Adipocyte (in vitro differentiated cells): Measurements from ENCODE around the gene TMEM184B.

Experiments
- DNase-seq: peaks from one replicate; pipeline ENCODE4 v3.0.0-alpha.2; 2015; ENCODE audit warnings: low read depth
- H3K27me3 ChIP-seq: replicated peaks from 2 replicates; pipeline ENCODE4 v1.7.0; 2013; ENCODE audit warnings: mild to moderate bottlenecking, low read length, moderate library complexity; ENCODE audit not compliant: control insufficient read depth, insufficient read depth
- H3K36me3 ChIP-seq: 2 replicates; pipeline ENCODE4 v1.7.0; 2013; ENCODE audit warnings: low read length, mild to moderate bottlenecking, moderate library complexity; ENCODE audit not compliant: control insufficient read depth, insufficient read depth, severe bottlenecking
- H3K4me1 ChIP-seq: 2 replicates; pipeline ENCODE4 v1.7.0; 2013; ENCODE audit warnings: mild to moderate bottlenecking, low read length, moderate library complexity; ENCODE audit not compliant: control insufficient read depth, insufficient read depth
- H3K4me3 ChIP-seq: 2 replicates; pipeline ENCODE4 v1.7.0; 2013; ENCODE audit warnings: mild to moderate bottlenecking, low read length, moderate library complexity
- H3K9ac ChIP-seq: 2 replicates; pipeline ENCODE4 v1.7.0; 2013; ENCODE audit warnings: mild to moderate bottlenecking, low read length, moderate library complexity
- H3K9me3 ChIP-seq: 2 replicates; pipeline ENCODE4 v1.7.0; 2013; ENCODE audit warnings: mild to moderate bottlenecking, low read length, moderate library complexity; ENCODE audit not compliant: control insufficient read depth

TMEM184B gene

DNA sequence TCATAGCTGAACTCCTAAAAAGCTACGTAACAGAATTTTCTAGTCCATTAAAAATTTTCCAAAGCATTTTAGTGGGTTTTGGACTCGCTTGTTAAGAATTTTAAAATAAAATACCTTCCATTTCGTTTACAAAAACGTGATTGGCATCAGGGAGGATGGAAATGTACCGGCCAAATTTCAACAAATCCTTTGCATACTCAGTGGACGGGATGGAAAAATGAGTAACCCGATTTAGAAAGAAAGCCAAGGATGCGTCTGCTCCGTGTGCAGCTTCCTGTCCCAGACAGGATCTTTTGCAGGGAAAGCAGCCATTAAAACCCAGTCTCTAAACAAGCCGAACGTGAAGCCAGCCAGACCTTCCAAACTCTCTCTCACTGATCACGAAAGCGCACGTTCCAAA, 15.6 kb downstream of the TMEM184B start:
- Histone ChIP-seq H3K4me3 (peak overlapping the region; percentile 75), H3K36me3 (no peaks in the 10 kb centered on the region), H3K9ac (peak overlapping the region; percentile 86), H3K9me3 (no peaks in the 10 kb centered on the region), H3K27me3 (no peaks in the 10 kb centered on the region), H3K4me1 (peaks cover 43% of the 10 kb centered on the region)
- DNase-seq = peak; percentile 83

DNA sequence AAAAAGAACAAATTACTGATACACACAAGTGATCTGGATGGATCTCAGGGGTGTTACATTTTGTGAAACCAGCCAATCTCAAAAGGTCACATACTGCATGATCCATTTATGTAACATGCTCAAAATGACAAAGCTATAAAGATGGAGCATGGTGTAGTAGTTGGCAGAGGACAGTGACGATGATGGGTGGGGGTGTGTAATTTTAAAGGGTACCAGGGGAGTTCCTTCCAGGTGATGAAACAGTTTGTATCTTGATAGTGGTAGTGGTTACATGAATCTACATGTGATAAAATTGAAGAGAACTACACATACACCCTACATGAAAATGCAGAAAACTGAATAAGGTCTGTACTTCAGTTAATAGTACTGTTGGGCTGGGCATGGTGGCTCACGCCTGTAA, 17.1 kb downstream of the TMEM184B start:
- no peaks in the 10 kb centered on the region for H3K9me3 ChIP-seq
- no peaks in the 10 kb centered on the region for H3K36me3 ChIP-seq
- peaks cover 35% of the 10 kb centered on the region for H3K4me1 ChIP-seq
- H3K9ac ChIP-seq = no peak overlapping the region
- no peak overlapping the region for H3K4me3 ChIP-seq
- H3K27me3 ChIP-seq = no peaks in the 10 kb centered on the region
- DNase-seq = no peak

DNA sequence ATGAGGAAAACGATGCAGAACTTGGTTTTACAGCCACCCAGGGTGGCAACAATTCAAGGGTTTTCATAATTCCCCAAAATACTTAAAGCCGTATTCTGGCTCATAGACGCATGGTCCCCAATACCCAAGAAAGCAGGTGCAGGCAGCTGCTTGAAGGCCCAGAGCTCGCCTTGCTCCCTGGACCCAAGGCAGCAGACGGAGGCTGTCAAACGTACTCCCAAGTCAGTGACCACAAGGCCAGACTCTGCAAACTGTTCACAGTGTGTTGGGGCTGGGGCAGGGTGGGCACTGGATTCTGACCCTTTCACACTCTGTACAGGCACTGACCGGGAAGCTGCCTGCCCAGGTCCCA, 21.5 kb downstream of the TMEM184B start:
- no peak overlapping the region for H3K4me3 ChIP-seq
- peaks cover 32% of the 10 kb centered on the region for H3K4me1 ChIP-seq
- H3K36me3 ChIP-seq = peaks cover 12% of the 10 kb centered on the region
- no peak overlapping the region for H3K9ac ChIP-seq
- no peaks in the 10 kb centered on the region for H3K9me3 ChIP-seq
- DNase-seq = no peak
- H3K27me3 ChIP-seq = no peaks in the 10 kb centered on the region

DNA sequence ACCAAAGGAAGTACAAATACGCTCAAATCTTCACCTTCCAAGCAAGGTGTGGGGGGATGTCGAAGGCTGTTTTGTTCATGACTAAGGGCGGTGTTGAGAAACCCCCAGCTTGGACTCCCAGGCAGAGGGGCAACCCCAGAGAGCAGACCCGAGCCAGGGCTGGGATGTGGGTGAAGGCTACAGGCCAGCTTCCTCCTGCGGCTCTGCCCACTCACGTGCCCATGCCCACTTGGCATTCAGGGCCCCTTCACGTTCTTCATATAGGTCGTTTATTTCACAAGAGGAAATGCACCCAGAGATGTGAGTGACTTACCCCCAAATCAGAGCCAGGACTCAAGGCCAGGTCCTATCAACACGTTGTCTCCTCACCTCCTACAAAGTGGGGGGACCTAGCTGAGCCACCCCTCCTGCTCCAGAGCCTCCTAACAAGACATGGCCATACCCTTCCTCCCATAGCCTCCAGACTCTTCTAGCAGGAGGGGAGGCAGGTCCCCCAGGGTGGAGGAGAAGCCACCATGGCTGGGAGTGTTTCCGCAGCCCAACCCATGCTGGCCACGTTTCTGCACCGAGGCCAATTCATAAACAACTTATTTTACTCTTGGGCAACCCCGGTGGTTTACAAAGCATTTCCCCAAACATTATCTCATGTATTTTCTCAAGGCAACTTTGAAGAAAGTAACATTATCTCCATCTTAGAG, 22.0 kb downstream of the TMEM184B start:
- Histone ChIP-seq H3K9me3 (no peaks in the 10 kb centered on the region), H3K9ac (no peak overlapping the region), H3K4me1 (peaks cover 35% of the 10 kb centered on the region), H3K4me3 (no peak overlapping the region), H3K36me3 (peaks cover 18% of the 10 kb centered on the region), H3K27me3 (no peaks in the 10 kb centered on the region)
- DNase-seq = no peak

DNA sequence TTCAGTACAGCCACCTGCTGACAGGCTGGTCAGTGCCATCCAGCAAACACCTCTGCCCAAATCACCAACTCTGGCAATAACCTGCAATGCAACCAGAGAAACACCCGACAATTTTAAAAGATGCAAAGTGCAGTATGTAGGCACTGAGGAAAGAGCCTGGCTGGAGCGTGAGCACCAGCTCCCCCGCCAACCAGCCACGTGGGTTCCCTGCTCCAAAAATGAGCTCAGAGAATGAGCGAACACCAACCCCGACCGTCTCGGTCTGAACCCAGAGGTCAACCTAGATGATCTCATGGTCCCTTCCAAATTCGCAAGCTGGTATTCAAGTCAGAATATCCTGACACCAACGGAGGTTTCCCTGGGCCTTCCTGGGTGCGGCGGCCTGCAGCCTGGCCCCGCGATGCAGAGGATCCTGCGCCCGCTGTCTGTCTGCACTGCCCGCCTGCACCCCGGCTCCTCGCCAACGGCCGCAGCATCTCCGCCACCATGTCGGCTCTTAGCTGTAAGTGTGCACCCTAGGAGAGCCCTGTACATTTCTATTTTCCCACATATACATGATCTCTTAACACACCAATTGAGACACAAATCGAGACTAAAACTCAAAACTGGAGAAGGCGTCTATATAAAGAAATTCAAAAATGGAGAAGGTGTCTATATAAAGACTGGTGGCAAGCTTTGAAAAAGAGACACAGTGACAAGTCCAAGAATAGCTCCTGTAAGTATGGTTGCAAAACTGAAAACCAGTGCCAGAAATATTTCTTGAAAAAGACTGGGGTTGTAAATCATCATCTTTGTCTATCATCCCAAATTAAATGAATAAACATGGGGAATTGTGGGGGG, 22.8 kb downstream of the TMEM184B start:
- no peak overlapping the region for H3K4me3 ChIP-seq

DNA sequence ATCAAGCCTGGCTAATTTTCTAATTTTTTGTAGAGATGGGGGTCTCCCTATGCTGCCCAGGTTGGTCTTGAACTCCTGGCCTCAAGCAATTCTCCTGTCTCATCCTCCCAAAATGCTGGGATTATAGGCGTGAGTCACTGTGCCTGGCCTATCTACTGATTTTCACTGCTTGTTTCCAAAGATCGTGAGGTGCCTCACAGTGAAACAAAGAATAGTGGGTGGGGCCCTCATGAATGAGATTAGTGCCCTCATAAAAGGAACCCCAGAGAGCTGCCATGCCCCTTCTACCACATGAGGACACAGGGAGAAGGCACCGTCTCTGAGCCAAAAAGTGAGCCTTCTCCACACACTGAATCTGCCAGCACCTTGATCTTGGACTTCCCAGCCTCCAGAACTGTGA, 23.5 kb downstream of the TMEM184B start:
- DNase-seq = no peak
- no peaks in the 10 kb centered on the region for H3K9me3 ChIP-seq
- H3K36me3 ChIP-seq = peaks cover 30% of the 10 kb centered on the region
- H3K9ac ChIP-seq = no peak overlapping the region
- H3K27me3 ChIP-seq = no peaks in the 10 kb centered on the region
- peaks cover 32% of the 10 kb centered on the region for H3K4me1 ChIP-seq
- H3K4me3 ChIP-seq = no peak overlapping the region

More for the DNA sequence above, 22.8 kb downstream of the TMEM184B start:
- no peak overlapping the region for H3K9ac ChIP-seq
- H3K27me3 ChIP-seq = no peaks in the 10 kb centered on the region
- H3K9me3 ChIP-seq = no peaks in the 10 kb centered on the region
- no peak for DNase-seq
- H3K36me3 ChIP-seq = peaks cover 23% of the 10 kb centered on the region
- H3K4me1 ChIP-seq = peaks cover 32% of the 10 kb centered on the region

DNA sequence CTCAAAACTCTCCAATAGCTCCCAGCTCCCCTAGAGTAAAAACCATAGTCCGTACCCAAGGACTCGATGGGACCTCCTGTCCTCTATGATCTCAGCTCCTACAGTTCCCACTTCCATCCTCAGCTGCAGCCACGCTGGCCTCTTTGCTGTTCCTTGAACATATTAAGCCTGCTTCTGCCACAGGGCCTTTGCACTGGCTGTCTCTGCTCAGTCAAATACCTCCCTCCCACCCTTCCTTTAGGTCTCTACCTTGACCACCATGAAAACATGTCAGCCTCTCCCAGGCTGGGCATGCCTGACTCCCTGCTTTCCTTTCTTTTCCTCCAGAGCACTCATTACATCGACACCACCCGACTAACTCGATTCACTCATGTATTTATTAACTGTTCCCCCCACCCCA, 24.5 kb downstream of the TMEM184B start:
- H3K4me3 ChIP-seq = no peak overlapping the region
- H3K9ac ChIP-seq = no peak overlapping the region
- H3K9me3 ChIP-seq = no peaks in the 10 kb centered on the region
- peaks cover 40% of the 10 kb centered on the region for H3K36me3 ChIP-seq
- DNase-seq = no peak
- peaks cover 36% of the 10 kb centered on the region for H3K4me1 ChIP-seq
- H3K27me3 ChIP-seq = no peaks in the 10 kb centered on the region

DNA sequence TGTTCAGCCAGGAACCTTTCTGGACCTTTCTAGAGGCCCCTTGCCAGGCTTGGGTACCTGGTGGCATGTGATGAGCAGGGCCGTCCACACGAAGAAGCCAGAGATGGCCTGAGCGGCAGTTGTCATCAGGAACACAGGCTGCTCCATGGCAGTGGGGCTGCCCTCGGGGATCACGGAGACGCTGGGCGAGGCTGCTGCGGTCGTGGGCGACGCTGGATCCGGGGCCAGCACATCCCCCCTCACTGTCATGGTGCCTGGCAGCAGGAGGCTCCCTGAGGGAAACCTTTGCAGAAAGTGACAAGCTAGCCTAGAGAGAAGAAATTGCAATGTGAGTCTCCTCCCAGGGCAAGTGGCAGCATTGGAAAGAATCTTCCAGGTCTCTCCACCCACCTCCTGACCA, 25.1 kb downstream of the TMEM184B start:
- no peak for DNase-seq
- no peaks in the 10 kb centered on the region for H3K27me3 ChIP-seq
- H3K4me1 ChIP-seq = peaks cover 37% of the 10 kb centered on the region
- H3K36me3 ChIP-seq = peaks cover 44% of the 10 kb centered on the region
- no peak overlapping the region for H3K9ac ChIP-seq
- no peaks in the 10 kb centered on the region for H3K9me3 ChIP-seq
- no peak overlapping the region for H3K4me3 ChIP-seq

DNA sequence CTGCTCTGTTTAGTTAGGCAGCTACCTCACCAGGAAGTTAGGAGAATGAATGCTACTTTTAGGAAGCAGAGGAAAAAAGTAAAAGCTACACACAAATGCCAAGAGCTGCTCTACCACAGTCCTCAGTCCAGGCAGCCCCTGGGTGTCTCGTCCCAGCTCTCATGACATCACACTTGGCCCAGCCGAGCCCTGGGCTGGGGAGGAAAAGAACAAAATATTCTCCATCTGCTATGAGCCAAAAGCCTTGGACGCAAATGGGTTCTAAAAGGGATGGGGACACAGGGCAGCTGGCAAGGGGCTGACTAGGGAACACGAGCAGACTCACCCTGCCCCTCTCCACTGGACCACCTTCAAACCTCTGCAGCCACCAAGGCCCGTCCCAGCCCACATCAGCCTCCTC, 26.1 kb downstream of the TMEM184B start:
- Histone ChIP-seq H3K27me3 (no peaks in the 10 kb centered on the region), H3K9me3 (no peaks in the 10 kb centered on the region), H3K9ac (peak overlapping the region; percentile 49), H3K36me3 (peaks cover 44% of the 10 kb centered on the region), H3K4me1 (peaks cover 39% of the 10 kb centered on the region), H3K4me3 (no peak overlapping the region)
- no peak for DNase-seq

DNA sequence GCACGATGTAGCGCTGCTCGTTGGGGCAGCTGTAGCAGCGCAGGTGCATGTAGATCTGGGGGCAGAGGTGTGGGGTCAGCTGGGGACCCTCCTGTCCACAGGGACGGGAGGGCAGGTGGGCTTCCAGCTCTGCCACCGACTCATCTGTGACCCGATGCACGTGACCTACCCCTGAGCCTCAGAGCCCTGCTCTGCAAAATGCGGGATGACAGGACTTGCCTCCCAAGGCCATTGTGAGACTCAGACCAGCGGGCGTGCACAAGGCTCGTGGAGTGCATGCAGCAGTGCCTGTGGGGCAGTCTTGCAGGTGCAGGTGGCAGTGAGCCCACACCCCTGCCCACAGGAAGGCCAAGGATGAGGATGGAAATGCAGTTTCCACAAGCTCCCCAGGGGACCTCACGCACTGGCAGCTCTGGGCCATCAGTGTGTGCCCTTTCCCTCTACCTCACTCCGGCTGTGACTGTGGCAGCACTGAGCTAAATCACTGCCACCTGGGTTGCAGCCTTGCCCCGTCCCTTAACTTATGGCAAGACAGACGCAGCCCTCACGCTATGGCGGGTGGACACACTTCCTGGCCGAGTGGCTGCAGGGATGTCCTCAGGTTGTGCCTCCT, 26.7 kb downstream of the TMEM184B start:
- Histone ChIP-seq H3K4me3 (no peak overlapping the region), H3K27me3 (no peaks in the 10 kb centered on the region), H3K9ac (peak overlapping the region; percentile 49), H3K4me1 (peaks cover 38% of the 10 kb centered on the region), H3K9me3 (no peaks in the 10 kb centered on the region), H3K36me3 (peaks cover 44% of the 10 kb centered on the region)
- DNase-seq = no peak

DNA sequence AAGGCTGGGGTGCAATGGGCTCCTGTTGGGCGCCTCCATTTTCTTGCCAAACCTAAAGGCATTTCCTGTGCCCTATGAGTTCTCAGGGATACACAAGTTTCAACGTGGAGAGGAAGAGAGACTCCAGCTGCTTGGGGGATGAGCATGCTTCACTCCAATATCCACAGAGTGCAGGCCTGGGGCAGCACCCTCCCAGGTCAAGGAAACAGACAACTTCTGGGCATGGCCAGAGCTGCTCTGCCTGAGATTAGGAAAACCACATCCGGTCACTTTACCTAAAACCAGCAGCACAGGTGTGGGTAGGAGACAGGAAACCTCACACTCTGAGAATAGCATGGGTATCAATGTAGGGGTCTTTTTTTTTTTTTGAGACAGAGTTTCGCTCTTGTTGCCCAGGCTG, 28.7 kb downstream of the TMEM184B start:
- H3K9ac ChIP-seq = no peak overlapping the region
- no peak for DNase-seq
- peaks cover 44% of the 10 kb centered on the region for H3K36me3 ChIP-seq
- peaks cover 43% of the 10 kb centered on the region for H3K4me1 ChIP-seq
- no peaks in the 10 kb centered on the region for H3K27me3 ChIP-seq
- no peak overlapping the region for H3K4me3 ChIP-seq
- H3K9me3 ChIP-seq = no peaks in the 10 kb centered on the region
